GM18951 (cell line): ENCODE data around the gene PITPNM3.
"Not testable (repeated sequence)": the region's sequence is repeated elsewhere in the genome, so short reads cannot be mapped to it uniquely, and the experiment has no call there.

ENCODE experiments used
- POLR2A ChIP-seq: IDR thresholded peaks from 4 replicates; pipeline ENCODE4 v1.6.1; 2011; ENCODE audit warnings: mild to moderate bottlenecking; ENCODE audit not compliant: insufficient read length, insufficient read depth; ENCODE audit errors: extremely low read depth
- in situ Hi-C: fragments of 300-500 bp; cut with MboI; formaldehyde crosslinking; loops from one replicate; pipeline ENCODE4 v1.12.0; 2022; ENCODE audit warnings: low sequenced_read_pairs, mixed read lengths, inconsistent platforms; ENCODE audit not compliant: unreplicated experiment

PITPNM3 gene

DNA sequence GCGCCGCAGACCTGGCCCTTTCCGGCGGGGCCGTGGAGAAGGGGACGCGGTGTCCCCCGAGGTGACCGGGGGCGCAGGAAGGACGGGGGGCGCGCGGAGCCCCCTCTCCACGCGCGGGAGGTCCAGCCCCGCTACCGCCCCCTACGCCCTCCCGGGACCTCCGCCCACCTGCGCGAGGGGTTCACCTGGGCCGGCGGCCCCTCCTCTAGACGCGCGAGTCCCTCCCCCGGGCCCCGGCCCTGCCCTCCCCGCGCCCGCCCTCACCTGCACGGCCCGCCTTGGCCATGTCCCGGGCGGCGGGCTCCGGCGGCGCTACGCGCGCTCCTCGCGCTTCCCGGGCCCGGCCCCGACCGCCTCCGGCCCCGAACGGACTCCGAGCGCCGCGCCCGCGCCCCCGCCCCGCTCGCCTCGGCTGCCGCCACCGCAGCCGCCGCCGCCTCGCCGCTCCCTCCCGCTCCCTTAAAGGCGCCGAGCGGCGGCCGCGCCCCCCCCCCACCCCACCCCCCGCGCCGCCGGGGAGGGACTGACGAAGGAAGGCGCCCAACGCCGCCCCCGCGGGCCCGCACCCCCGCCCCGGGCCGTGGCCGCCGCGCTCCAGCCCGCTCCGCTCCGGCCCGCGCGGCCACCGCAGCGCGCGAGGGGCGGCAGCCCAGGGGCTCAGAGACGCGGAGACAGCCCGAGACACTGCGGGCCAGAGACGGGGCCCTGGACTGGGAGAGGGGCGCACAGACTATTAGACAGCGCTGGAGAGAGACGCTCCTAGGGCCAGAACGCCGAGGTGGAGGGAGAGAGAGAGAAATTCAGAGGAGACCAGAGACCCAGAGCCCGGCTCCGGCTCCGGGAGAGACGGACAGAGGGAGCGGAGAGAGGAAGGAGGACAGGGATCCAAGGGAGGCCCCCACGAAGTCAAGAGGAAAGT lies at the start of gene PITPNM3:
TSS of gene PITPNM3 (minus strand) at position 435 of the 919 bp plus-strand sequence. CDS start at position 286, 149 bp downstream.
- TF ChIP-seq POLR2A = no peak
- in situ Hi-C loops = no loop called here

DNA sequence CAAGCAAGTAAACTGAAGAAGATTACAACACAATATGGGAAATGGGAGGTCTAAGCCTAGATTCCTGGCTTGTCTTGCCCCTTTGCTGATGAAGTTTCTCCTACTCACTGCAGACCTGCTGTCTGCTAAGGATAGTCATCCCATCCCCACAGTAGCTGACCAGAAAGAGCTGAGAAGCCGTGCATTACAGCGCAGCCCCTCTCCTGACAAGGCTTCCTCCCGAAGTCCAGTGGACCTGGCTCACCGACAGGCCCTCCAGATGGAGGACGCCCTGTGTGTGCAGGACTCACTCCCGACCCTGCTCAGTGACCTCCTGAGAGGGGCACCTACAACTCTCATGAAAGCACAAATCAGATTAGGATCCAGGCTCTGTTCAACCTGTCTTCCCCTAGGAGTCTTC lies 48.8 kb upstream of the PITPNM3 start:
- TF ChIP-seq POLR2A = no peak
- in situ Hi-C loops = no loop called here

DNA sequence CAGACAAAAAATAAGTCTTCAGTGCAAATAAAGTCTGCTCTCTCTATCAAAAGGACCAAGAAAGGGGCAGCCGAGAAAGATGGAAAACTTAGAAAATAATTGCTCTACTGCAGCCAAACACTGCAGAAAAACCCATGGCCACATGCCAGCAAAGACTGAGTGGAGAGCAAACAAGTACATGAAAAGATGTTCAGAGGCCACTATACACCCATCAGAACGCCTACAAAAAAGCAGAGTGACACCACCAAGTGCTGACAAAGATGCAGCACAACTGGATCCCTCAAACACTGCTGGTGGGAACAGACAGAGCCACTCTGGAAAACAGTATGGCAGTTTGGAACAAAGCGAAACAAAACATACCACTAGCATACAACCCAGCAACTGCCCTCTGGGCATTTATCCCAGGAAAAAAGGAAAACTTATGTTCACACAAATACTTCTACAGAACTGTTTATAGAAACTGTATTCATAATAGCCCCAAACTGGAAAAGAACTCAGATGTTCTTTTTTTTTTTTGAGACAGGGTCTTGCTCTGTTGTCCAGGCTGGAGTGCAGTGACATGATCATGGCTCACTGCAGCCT lies 47.5 kb upstream of the PITPNM3 start:
- TF ChIP-seq POLR2A = no peak
- in situ Hi-C loops = no loop called here

DNA sequence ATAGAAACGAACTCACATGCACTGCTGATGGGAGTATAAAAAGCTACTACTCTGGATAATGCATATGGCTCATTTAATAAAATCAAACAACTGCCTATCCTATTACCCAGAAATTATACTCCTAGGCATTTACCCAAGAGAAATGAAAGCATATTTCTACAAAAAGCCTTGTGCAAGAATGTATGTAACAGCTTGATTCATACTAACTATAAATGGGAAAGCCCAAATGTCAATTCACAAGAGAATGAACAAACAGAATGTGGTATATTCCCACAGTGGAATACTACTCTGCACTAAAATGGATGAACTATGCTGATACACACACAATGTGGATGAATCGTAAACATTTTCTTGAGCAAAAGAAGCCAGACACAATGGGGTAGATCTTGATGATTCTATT lies 45.8 kb upstream of the PITPNM3 start:
- in situ Hi-C loops = no loop called here
- TF ChIP-seq POLR2A = no peak

DNA sequence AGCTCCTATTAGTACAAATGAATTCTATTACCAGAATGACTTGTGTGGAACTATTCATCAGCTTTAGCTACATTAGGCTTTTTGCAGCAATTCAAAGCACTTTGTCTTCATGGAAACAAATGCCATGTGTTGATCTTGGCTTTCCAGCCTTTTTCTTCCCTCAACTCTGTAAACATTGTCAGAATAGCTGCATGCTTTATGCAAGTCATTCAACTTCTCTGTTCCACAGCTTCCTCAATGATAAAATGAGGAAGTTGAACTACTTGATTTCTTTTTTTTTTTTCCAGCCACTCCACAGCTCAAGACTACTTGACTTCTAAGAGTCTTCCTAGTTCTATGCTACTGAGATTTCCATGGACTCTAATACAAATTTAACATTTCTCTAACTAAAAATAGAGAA lies 43.0 kb upstream of the PITPNM3 start:
- in situ Hi-C loops = no loop called here

DNA sequence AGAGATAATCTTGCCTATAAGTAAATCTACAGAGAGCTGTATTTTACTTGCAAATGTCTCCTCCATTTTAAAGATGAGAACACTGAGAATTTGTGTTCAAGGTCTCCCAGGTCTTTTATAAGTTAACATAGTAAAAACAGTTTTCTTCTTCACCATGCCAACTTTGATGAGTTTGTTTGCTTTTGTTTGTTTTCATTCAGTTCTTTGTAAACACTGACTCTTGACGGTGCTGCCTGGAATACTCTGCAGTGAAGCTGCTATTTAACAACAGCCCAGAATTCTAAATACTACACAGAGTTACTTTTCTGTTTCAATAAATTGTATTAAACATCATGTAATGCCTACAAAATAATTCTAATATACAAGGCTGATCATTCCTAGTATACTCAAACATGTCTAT lies 41.4 kb upstream of the PITPNM3 start:
- TF ChIP-seq POLR2A = no peak
- in situ Hi-C loops = no loop called here

More for the DNA sequence above, 43.0 kb upstream of the PITPNM3 start:
- TF ChIP-seq POLR2A = no peak

DNA sequence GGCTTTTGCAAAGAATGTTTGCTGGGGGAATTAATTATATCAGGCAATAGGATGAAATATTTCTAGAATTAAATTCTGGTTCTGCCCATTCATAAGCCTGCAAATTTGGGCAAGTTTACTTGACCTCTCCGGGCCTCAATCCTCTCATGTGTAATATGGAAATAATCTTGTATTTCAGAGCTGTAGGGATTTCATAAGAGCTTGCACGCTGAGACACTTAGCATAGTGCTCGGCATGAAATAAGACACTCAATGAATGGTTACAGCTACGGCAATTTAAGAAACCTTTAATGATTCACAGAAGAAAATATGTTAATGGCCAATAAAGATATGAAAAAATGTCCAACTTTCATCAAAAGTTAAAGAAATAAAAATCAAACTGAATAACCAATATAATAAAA lies 40.6 kb upstream of the PITPNM3 start:
- no peak for TF ChIP-seq POLR2A
- in situ Hi-C loops = no loop called here

DNA sequence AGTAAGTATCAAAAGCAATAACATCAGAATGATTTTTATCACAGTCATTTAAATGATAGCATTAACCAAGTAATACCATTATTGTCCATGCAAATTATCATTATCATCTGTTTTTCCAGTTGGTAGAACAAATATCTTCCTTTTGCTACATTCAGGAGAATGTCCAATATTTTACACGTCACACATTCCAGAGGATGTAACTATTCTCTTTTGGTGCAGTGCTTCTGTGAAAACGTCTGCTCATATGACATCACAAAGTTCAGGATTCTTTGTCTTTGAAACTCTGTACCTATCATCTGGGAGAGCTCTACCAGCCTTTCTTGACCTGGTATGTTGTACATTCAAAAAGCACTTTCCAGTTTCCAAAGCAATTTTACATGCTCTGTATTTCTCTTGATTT lies 40.2 kb upstream of the PITPNM3 start:
- in situ Hi-C loops = no loop called here
- no peak for TF ChIP-seq POLR2A

DNA sequence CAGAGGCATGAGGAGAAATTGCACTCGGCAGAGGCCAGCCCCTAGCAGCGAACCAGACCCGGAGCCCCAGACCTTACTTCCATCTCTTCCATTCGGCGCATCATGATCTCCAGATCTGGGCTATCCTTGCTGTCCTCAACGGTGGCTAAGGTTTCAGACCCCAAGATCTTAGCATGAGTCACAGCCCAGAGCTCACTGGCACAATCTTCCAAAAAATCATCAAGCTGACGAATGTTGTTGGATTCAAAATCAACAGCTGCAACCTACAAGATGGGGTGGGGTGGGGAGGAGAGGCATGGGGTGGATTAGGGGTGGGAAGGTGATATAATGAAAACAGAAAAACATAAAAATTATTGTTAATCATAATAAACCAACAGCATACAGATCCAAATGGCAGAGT lies 39.7 kb upstream of the PITPNM3 start:
- in situ Hi-C loops = no loop called here
- TF ChIP-seq POLR2A = no peak

DNA sequence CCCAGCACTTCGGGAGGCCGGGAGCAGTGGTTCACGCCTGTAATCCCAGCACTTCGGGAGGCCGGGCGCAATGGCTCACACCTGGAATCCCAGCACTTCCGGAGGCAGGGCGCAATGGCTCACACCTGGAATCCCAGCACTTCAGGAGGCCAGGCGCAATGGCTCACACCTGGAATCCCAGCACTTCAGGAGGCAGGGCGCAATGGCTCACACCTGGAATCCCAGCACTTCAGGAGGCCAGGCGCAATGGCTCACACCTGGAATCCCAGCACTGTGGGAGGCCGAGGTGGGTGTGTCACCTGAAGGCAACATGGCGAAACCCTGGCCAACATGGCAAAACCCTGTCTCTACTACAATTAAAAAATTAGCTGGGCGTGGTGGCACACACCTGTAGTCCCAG lies 37.0 kb upstream of the PITPNM3 start:
- in situ Hi-C loops = not testable (repeated sequence)

DNA sequence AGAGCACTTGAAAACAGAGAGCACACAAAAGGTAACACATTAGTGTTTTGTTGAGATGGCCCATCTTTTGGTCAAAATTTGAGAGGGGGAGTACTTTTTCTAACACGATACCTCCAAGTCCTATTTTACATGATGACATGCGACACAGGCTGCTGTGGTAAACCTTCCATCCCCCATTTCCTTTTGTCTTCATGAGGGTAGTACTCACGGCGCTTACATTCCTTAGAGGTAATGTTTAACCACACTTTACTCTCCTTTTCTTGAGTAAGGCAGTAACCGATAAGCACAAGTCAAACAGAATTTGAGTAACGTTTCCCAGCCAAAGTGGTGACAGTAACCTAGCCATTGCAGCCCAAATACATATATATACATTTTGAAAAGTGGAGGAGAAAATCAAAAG lies 35.8 kb upstream of the PITPNM3 start:
- TF ChIP-seq POLR2A = no peak
- in situ Hi-C loops = no loop called here

DNA sequence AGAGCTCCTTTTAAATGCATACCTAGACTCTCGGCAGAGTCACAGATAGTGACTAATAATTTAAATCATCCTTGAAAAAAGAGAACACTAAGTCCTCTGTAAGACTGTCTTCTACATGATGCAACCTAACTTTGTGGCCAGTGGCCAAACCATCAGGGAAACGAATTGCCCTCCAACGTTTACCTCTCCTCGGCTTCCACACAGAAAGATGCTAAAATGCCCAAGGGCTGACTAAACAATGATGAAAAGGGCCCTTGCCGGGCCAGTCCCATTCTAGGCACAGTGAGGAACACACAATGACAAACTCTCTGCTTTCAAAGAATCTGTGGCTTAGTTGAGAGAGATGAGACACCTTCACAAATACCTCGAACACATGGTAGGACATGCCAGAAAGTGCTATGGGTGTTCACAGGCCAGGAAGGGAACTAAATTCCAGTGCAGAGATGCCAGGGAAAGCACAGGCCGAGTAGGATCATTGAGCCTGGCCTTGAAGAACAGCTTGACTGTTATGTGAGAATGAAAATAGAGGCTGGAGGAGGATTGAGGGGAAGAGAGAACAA lies 35.3 kb upstream of the PITPNM3 start:
- TF ChIP-seq POLR2A = no peak
- in situ Hi-C loops = no loop called here

DNA sequence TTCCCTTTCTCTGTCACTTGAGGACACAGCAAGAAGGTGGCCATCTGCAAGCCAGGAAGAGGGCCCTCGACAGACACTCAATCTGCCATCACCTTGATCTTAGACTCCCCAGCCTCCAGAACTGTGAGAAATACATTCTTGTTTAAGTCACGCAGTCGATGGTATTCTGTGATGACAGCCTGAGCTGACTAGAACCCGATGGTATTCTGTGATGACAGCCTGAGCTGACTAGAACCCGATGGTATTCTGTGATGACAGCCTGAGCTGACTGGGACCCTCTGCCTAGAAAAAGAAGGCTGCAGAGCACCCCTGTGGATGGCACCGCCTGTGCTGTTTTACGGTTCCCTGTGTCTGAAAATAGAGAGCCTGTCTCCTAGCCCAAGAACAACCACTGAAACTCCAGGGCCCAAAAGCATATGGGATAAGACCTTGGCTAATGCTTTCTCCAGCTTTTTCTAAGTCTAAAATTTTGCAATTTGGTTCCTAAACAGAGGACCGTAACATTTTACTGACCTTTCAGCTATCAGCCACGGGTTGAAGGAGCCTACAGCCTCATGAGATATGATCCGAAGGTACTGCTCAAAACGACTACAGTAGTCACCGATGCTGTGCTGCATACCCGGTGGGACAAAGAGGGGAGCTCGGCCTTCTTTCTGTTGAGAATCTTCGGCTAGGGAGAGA lies 33.1 kb upstream of the PITPNM3 start:
- in situ Hi-C loops = no loop called here

More for the DNA sequence above, 33.1 kb upstream of the PITPNM3 start:
- TF ChIP-seq POLR2A = no peak
